Endothelial cell (in vitro differentiated cells): ENCODE data around the gene PDZD8. TPM values are rescaled to one million over a fixed set of nuclear protein-coding genes. Genes with fewer than 3 reads are reported as not detected.

Experiments used
- DNase-seq: peaks from one replicate; pipeline ENCODE4 v3.0.0; 2021; ENCODE audit warnings: low spot score
- H3K27ac Mint-ChIP-seq: one replicate; pipeline ENCODE4 v1.8.0; 2021; ENCODE audit warnings: mixed read lengths, inconsistent platforms; ENCODE audit not compliant: unreplicated experiment
- H3K27me3 Mint-ChIP-seq: one replicate; pipeline ENCODE4 v1.8.0; 2021; ENCODE audit warnings: mild to moderate bottlenecking, moderate library complexity, mixed read lengths, inconsistent platforms; ENCODE audit not compliant: unreplicated experiment
- H3K36me3 Mint-ChIP-seq: one replicate; pipeline ENCODE4 v1.8.0; 2021; ENCODE audit warnings: mild to moderate bottlenecking, low read depth, mixed read lengths, inconsistent platforms; ENCODE audit not compliant: unreplicated experiment
- H3K4me1 Mint-ChIP-seq: one replicate; pipeline ENCODE4 v1.8.0; 2021; ENCODE audit warnings: mild to moderate bottlenecking, mixed read lengths, inconsistent platforms; ENCODE audit not compliant: unreplicated experiment
- H3K4me3 Mint-ChIP-seq: one replicate; pipeline ENCODE4 v1.8.0; 2021; ENCODE audit warnings: mild to moderate bottlenecking, mixed read lengths, inconsistent platforms; ENCODE audit not compliant: unreplicated experiment
- H3K9me3 Mint-ChIP-seq: one replicate; pipeline ENCODE4 v1.8.0; 2021; ENCODE audit warnings: mixed read lengths, inconsistent platforms; ENCODE audit not compliant: unreplicated experiment
- total RNA-seq: library from RNA; stranded (reverse); fragmentation: NEBNext Ultra II Directional; extraction: Animal tissue kit (Norgen Biotek cat#: 25700); gene quantifications from one replicate; pipeline ENCODE4 v1.2.1, GENCODE V29; 2021; ENCODE audit not compliant: unreplicated experiment
- TF ChIP-seq, protein P1 (sequence below): fragments of 200-600 bp; sonication (generic); IDR thresholded peaks from one replicate; pipeline ENCODE4 v1.5.0; 2021; ENCODE audit warnings: antibody characterized with exemption; ENCODE audit not compliant: unreplicated experiment

The PDZD8 gene
- total RNA-seq, 1 donor from 2014 or later = 25.6 TPM

DNA sequence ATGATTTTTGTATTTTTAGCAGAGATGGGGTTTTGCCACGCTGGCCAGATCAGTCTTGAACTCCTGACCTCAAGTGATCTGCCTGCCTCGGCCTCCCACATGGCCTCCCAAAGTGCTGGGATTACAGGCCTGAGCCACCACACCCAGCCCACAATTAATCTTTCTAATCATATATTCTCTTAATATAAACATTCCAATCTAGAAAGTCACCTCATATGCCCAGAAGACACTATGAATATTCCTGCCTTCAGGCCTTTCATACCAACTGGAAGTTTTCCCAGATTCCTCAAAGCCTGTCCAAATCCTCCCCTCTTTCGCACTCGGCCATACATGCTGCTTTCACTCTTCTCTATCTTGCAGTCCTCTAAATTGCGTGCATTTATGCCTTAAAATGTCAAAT is 32.6 kb downstream of the PDZD8 start:
- TF ChIP-seq, protein P1, sequence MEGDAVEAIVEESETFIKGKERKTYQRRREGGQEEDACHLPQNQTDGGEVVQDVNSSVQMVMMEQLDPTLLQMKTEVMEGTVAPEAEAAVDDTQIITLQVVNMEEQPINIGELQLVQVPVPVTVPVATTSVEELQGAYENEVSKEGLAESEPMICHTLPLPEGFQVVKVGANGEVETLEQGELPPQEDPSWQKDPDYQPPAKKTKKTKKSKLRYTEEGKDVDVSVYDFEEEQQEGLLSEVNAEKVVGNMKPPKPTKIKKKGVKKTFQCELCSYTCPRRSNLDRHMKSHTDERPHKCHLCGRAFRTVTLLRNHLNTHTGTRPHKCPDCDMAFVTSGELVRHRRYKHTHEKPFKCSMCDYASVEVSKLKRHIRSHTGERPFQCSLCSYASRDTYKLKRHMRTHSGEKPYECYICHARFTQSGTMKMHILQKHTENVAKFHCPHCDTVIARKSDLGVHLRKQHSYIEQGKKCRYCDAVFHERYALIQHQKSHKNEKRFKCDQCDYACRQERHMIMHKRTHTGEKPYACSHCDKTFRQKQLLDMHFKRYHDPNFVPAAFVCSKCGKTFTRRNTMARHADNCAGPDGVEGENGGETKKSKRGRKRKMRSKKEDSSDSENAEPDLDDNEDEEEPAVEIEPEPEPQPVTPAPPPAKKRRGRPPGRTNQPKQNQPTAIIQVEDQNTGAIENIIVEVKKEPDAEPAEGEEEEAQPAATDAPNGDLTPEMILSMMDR = no peak
- no peak overlapping the region for H3K4me3 Mint-ChIP-seq
- no peak for DNase-seq
- H3K9me3 Mint-ChIP-seq = no peaks in the 10 kb centered on the region
- H3K27ac Mint-ChIP-seq = no peak overlapping the region
- H3K4me1 Mint-ChIP-seq = peaks cover 18% of the 10 kb centered on the region
- no peaks in the 10 kb centered on the region for H3K36me3 Mint-ChIP-seq
- H3K27me3 Mint-ChIP-seq = peaks cover 3% of the 10 kb centered on the region

DNA sequence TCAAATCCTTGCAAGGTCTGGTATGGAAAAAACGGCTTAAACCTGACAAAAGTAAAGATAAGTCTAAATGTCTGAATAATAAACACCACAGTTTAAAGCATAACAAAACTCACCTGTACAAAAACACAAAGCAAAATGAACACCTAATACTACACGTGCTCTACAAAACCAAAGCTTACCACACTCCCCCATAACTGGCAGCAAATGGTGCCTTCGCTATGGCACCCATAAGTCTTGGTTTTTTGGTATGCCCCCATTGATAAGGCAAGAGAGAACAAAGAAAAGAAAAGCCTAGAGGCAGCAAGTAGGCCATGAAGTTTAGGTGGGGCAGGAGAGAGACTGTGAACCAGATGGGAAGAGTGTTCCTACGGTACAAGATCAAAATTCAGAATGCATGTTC is 34.2 kb downstream of the PDZD8 start:
- no peaks in the 10 kb centered on the region for H3K9me3 Mint-ChIP-seq
- peaks cover 3% of the 10 kb centered on the region for H3K27me3 Mint-ChIP-seq
- TF ChIP-seq, protein P1 = no peak
- H3K4me3 Mint-ChIP-seq = no peak overlapping the region
- DNase-seq = no peak
- H3K36me3 Mint-ChIP-seq = no peaks in the 10 kb centered on the region
- no peak overlapping the region for H3K27ac Mint-ChIP-seq
- H3K4me1 Mint-ChIP-seq = peaks cover 11% of the 10 kb centered on the region

DNA sequence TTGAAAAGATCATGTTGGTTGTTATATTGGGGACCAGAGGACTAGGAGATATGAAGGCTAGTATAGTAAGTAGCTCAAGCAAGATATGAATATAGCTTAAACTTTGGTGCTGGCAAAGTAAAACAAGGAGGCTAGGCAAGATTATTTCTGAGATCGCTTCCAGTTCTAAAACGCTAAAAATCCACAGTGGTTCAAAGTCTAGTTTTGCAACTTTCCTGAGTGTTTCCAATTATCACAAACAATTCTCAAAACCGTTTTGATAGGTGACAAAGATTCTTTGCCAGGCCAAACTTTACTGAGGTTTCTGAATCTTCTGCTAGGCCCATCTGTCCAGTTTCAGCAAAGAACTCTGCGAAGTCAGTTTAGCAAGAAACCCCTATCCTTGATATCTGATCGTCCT is 35.3 kb downstream of the PDZD8 start:
- H3K27ac Mint-ChIP-seq = no peak overlapping the region

GRCh38 chr10:117339578-117339977 is 35.7 kb downstream of the PDZD8 start:
- H3K36me3 Mint-ChIP-seq = no peaks in the 10 kb centered on the region
- peaks cover 3% of the 10 kb centered on the region for H3K27me3 Mint-ChIP-seq
- no peak overlapping the region for H3K4me3 Mint-ChIP-seq
- H3K4me1 Mint-ChIP-seq = no peaks in the 10 kb centered on the region
- no peaks in the 10 kb centered on the region for H3K9me3 Mint-ChIP-seq
- no peak for DNase-seq
- H3K27ac Mint-ChIP-seq = no peak overlapping the region
- TF ChIP-seq, protein P1 = no peak

More for the DNA sequence above, 35.3 kb downstream of the PDZD8 start:
- Mint-ChIP-seq H3K9me3 (no peaks in the 10 kb centered on the region), H3K27me3 (peaks cover 3% of the 10 kb centered on the region), H3K4me1 (peaks cover 4% of the 10 kb centered on the region), H3K4me3 (no peak overlapping the region), H3K36me3 (no peaks in the 10 kb centered on the region)
- no peak for DNase-seq
- TF ChIP-seq, protein P1 = no peak

DNA sequence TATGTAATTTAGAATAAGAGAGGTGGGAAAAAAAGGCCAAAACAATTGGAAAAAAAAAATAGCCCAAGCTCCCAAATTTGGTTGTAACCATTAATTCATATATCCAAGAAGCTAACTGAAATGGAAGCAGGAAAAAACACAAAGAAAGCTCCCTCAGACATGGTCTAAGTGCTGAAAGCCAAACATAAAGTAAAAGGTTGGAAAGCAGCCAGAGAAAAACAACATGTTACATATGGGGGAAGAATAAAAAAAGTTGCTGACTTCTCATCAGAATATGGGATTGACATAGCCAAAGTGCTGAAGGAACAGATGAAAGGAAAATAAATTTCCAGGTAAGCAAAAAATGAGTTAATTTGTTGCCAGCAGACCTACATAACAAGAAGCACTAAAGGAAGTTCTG is 40.3 kb downstream of the PDZD8 start:
- TF ChIP-seq, protein P1 = no peak
- peaks cover 3% of the 10 kb centered on the region for H3K4me1 Mint-ChIP-seq
- DNase-seq = no peak
- H3K27me3 Mint-ChIP-seq = peaks cover 3% of the 10 kb centered on the region
- H3K27ac Mint-ChIP-seq = no peak overlapping the region
- H3K4me3 Mint-ChIP-seq = no peak overlapping the region
- peaks cover 5% of the 10 kb centered on the region for H3K36me3 Mint-ChIP-seq
- no peaks in the 10 kb centered on the region for H3K9me3 Mint-ChIP-seq
